Measurements from ENCODE around the gene PHOSPHO1.

DNA sequence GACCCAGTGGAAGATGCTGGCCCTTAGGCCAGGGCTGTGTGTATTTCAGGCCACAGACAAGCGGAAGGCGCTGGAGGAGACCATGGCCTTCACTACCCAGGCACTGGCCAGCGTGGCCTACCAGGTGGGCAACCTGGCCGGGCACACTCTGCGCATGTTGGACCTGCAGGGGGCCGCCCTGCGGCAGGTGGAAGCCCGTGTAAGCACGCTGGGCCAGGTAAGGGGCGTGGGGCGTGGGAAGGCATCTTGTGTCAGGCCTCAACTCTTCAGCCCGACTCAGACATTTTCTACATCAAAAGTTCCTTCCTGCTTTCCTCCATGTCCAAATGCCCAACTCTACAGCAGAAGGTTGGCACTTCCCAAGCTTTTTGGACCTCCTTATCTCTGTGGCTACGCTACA, 14.1 kb downstream of the PHOSPHO1 start:
- TF ChIP-seq, protein P1, sequence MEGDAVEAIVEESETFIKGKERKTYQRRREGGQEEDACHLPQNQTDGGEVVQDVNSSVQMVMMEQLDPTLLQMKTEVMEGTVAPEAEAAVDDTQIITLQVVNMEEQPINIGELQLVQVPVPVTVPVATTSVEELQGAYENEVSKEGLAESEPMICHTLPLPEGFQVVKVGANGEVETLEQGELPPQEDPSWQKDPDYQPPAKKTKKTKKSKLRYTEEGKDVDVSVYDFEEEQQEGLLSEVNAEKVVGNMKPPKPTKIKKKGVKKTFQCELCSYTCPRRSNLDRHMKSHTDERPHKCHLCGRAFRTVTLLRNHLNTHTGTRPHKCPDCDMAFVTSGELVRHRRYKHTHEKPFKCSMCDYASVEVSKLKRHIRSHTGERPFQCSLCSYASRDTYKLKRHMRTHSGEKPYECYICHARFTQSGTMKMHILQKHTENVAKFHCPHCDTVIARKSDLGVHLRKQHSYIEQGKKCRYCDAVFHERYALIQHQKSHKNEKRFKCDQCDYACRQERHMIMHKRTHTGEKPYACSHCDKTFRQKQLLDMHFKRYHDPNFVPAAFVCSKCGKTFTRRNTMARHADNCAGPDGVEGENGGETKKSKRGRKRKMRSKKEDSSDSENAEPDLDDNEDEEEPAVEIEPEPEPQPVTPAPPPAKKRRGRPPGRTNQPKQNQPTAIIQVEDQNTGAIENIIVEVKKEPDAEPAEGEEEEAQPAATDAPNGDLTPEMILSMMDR (conservative IDR thresholded peaks at IDR 0.05 in 1 of 2, IDR thresholded peaks at IDR 0.05 in 1 of 2; ENCODE audit: low read depth in 1 of 2, low read length in 2 of 2) = no peak
- no peak for TF ChIP-seq EZH2 (IDR thresholded peaks at IDR 0.05; ENCODE audit: low read length, missing control alignments)

Data from fibroblast of lung (primary cell).